Caco-2 (cell line): Measurements from ENCODE around the gene ELP5. TPM values are rescaled to one million over a fixed set of nuclear protein-coding genes. Genes with fewer than 3 reads are reported as not detected.

Experiments
- BruUV-seq: library from RNA; stranded (reverse); fragments of 400-500 nt; replicated peaks from 2 replicates; lab custom pipeline; 2021; lab: Mats Ljungman, UMichigan
- CTCF ChIA-PET: fragments of 300-600 bp; sonication (Branson Sonifier 250); formaldehyde crosslinking; loops from one replicate; lab custom pipeline; 2022; ENCODE audit warnings: antibody characterized with exemption; lab: Charles Lee
- POLR2A ChIA-PET: fragments of 300-600 bp; sonication (Branson Sonifier 250); formaldehyde crosslinking; loops from one replicate; lab custom pipeline; 2022; ENCODE audit warnings: antibody characterized with exemption; lab: Charles Lee
- DNase-seq, 2 experiments: peaks; one replicate each; pipeline versions ENCODE4 v3.0.0 to v3.0.0-alpha.2; 2020 to 2022
- H3K27me3 ChIP-seq: replicated peaks from 2 replicates; pipeline ENCODE4 v1.6.0; 2011; ENCODE audit warnings: low read length; ENCODE audit not compliant: control insufficient read depth, insufficient read depth
- H3K36me3 ChIP-seq: 2 replicates; pipeline ENCODE4 v1.5.1; 2011; ENCODE audit warnings: low read length; ENCODE audit not compliant: control insufficient read depth, insufficient read depth
- H3K4me1 ChIP-seq: fragments of 250-450 bp; sonication (Bioruptor Pico); 2 replicates; pipeline ENCODE4 v1.5.1; 2020; ENCODE audit warnings: mild to moderate bottlenecking
- H3K4me3 ChIP-seq: 2 replicates; pipeline ENCODE4 v1.5.1; 2011; ENCODE audit warnings: low read depth, mild to moderate bottlenecking, control low read depth, low read length
- H3K9me3 ChIP-seq: fragments of 250-450 bp; sonication (Bioruptor Pico); 2 replicates; pipeline ENCODE4 v1.5.1; 2020; ENCODE audit warnings: mild to moderate bottlenecking, moderate library complexity
- H3K27ac Mint-ChIP-seq: one replicate; pipeline ENCODE4 v1.8.0; 2022; ENCODE audit warnings: mixed read lengths; ENCODE audit not compliant: unreplicated experiment
- H3K27me3 Mint-ChIP-seq: one replicate; pipeline ENCODE4 v1.8.0; 2022; ENCODE audit warnings: mixed read lengths; ENCODE audit not compliant: insufficient read depth, unreplicated experiment
- H3K36me3 Mint-ChIP-seq: one replicate; pipeline ENCODE4 v1.8.0; 2022; ENCODE audit warnings: mild to moderate bottlenecking, mixed read lengths; ENCODE audit not compliant: insufficient read depth, unreplicated experiment
- H3K4me1 Mint-ChIP-seq: one replicate; pipeline ENCODE4 v1.8.0; 2022; ENCODE audit warnings: low read depth, mixed read lengths; ENCODE audit not compliant: unreplicated experiment
- H3K4me3 Mint-ChIP-seq: one replicate; pipeline ENCODE4 v1.8.0; 2022; ENCODE audit warnings: mild to moderate bottlenecking, moderate library complexity, mixed read lengths; ENCODE audit not compliant: unreplicated experiment
- H3K9me3 Mint-ChIP-seq: one replicate; pipeline ENCODE4 v1.8.0; 2022; ENCODE audit warnings: mixed read lengths; ENCODE audit not compliant: unreplicated experiment
- intact Hi-C: fragments of 100-400 bp; cut with micrococcal nuclease; formaldehyde crosslinking; loops from one replicate; pipeline ENCODE4 v1.10.0; 2022; ENCODE audit not compliant: unreplicated experiment
- total RNA-seq: library from RNA; stranded (reverse); gene quantifications from 2 replicates; pipeline ENCODE4 v1.2.3, GENCODE V29; 2022
- TF ChIP-seq, protein P1 (sequence below), 2 experiments: fragments of 200-600 bp in 1 of 2; IDR thresholded peaks; 1 replicate in 1 of 2; 2 replicates in 1 of 2; pipeline versions ENCODE4 v1.5.1 to v1.8.0; 2011 to 2022; ENCODE audit warnings: antibody characterized with exemption in 1 of 2, control low read depth in 1 of 2, inconsistent platforms in 1 of 2, low read depth in 1 of 2, low read length in 1 of 2, mild to moderate bottlenecking in 1 of 2, moderate library complexity in 1 of 2; ENCODE audit not compliant: insufficient read depth in 1 of 2, severe bottlenecking in 1 of 2, unreplicated experiment in 1 of 2

ELP5 gene
- total RNA-seq, 1 experiment from 2014 or later: 43.2 TPM

DNA sequence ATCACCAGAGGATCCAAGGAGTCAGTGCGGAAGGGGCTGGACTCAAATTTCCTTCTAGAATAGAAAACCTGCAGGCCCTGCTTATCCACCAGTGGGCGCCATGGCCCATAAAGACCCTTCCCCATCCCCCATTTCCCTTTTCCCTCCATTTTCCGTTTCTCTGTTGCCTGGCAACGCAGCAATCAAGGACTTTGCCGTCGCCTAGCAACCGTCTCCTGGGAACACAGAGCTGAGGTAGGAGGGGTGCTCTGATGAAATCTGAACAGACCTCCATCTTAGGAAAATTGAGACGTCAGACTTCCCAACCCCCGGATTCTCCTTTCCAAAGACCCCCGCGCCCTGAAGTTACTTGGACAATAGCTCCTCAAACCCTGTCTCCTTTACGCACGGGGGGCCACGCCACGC, 38.1 kb upstream of the ELP5 start:
- Mint-ChIP-seq H3K27me3 (no peaks in the 10 kb centered on the region), H3K27ac (peak overlapping the region; percentile 98), H3K36me3 (peaks cover 20% of the 10 kb centered on the region), H3K4me1 (no peaks in the 10 kb centered on the region), H3K4me3 (peak overlapping the region; percentile 80), H3K9me3 (no peaks in the 10 kb centered on the region)
- CTCF ChIA-PET: interaction anchor here (0.8 to 2.9 kb wide), 5 partner anchors 23 to 178 kb away, joined by 3 to 13 read pairs (median 4); partner anchors contain the start of gene SLC16A13
- H3K27me3 ChIP-seq: no peaks in the 10 kb centered on the region
- no peaks in the 10 kb centered on the region for H3K36me3 ChIP-seq
- intact Hi-C loops: no loop called here
- no TSS peak for BruUV-seq
- peak overlapping the region; percentile 22 for H3K4me3 ChIP-seq
- POLR2A ChIA-PET: interaction anchor here (0.6 to 0.8 kb wide), 2 partner anchors 48 to 1745 kb away, joined by 4 to 7 read pairs; no protein-coding TSS in a partner anchor
- TF ChIP-seq, protein P1, sequence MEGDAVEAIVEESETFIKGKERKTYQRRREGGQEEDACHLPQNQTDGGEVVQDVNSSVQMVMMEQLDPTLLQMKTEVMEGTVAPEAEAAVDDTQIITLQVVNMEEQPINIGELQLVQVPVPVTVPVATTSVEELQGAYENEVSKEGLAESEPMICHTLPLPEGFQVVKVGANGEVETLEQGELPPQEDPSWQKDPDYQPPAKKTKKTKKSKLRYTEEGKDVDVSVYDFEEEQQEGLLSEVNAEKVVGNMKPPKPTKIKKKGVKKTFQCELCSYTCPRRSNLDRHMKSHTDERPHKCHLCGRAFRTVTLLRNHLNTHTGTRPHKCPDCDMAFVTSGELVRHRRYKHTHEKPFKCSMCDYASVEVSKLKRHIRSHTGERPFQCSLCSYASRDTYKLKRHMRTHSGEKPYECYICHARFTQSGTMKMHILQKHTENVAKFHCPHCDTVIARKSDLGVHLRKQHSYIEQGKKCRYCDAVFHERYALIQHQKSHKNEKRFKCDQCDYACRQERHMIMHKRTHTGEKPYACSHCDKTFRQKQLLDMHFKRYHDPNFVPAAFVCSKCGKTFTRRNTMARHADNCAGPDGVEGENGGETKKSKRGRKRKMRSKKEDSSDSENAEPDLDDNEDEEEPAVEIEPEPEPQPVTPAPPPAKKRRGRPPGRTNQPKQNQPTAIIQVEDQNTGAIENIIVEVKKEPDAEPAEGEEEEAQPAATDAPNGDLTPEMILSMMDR (IDR thresholded peaks at IDR 0.05; ENCODE audit: insufficient read depth in 1 of 2, low read depth in 1 of 2, low read length in 1 of 2, severe bottlenecking in 1 of 2, unreplicated experiment in 1 of 2): peak in 1 of 2 experiments; percentile 42
- H3K4me1 ChIP-seq: peaks cover 4% of the 10 kb centered on the region; the same call in 1 of the 2 replicates
- H3K9me3 ChIP-seq: no peaks in the 10 kb centered on the region
- peak; percentile 76 to 83 for DNase-seq

DNA sequence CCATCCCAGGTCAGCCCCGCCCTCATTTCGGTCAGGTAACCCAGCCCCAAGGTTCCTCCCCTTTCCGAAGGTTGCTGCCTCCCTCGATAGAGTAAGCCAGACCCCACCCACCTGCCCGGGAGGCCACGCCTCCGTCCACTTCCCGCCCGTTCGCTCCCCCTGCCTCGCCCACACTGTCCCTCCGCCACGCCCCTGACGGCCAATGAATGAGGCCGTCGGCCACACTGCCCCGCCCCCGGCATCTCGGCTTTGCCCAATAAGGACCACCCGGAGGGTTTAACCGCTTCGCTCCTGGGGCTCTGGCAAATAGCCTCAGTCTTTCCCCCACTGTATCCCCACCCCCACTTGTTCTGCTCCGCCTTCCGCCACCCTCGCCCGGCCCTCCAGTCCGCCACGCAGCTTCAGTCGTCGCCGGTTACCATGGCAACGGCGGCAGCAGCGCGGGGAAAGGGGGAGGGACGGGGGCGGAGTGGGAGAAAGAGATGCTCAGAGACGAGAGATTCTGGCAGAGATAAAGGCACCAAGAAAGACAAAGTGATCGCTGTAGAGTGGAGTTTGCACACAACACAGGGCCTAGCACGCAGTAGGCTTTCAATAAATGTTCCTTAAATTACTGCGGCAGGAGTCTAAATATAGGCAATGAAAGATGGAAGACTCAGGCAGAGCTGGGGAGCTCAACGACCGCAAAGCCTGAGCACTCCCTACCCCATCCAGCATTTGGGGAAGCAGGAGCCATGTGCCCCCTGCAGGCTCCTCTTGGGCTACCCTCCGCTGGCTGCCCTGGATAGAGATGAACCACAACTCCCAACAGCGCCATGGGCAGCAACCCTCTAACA, 37.5 kb upstream of the ELP5 start:
- no peaks in the 10 kb centered on the region for H3K9me3 Mint-ChIP-seq
- Histone ChIP-seq H3K27me3 (no peaks in the 10 kb centered on the region), H3K4me1 (peaks cover 4% of the 10 kb centered on the region; the same call in 1 of the 2 replicates), H3K4me3 (peak overlapping the region; percentile 36), H3K9me3 (no peaks in the 10 kb centered on the region), H3K36me3 (no peaks in the 10 kb centered on the region)
- intact Hi-C loops: no loop called here
- peak overlapping the region; percentile 98 for H3K27ac Mint-ChIP-seq
- no peaks in the 10 kb centered on the region for H3K27me3 Mint-ChIP-seq
- H3K4me1 Mint-ChIP-seq: peaks cover 3% of the 10 kb centered on the region
- BruUV-seq: no TSS peak
- TF ChIP-seq, protein P1 (IDR thresholded peaks at IDR 0.05; ENCODE audit: insufficient read depth in 1 of 2, low read depth in 1 of 2, low read length in 1 of 2, severe bottlenecking in 1 of 2, unreplicated experiment in 1 of 2): peak; percentile 19 to 40
- DNase-seq: peak; percentile 96 to 97
- H3K4me3 Mint-ChIP-seq: peak overlapping the region; percentile 80
- ChIA-PET CTCF (interaction anchor here (0.5 to 2.9 kb wide), 7 partner anchors 24 to 180 kb away, joined by 3 to 13 read pairs (median 3); partner anchors contain the start of genes PLSCR3 and SLC16A13), POLR2A (interaction anchor here (0.6 to 1.0 kb wide), 3 partner anchors 47 to 1745 kb away, joined by 3 to 7 read pairs (median 4); no protein-coding TSS in a partner anchor)
- H3K36me3 Mint-ChIP-seq: peaks cover 24% of the 10 kb centered on the region

DNA sequence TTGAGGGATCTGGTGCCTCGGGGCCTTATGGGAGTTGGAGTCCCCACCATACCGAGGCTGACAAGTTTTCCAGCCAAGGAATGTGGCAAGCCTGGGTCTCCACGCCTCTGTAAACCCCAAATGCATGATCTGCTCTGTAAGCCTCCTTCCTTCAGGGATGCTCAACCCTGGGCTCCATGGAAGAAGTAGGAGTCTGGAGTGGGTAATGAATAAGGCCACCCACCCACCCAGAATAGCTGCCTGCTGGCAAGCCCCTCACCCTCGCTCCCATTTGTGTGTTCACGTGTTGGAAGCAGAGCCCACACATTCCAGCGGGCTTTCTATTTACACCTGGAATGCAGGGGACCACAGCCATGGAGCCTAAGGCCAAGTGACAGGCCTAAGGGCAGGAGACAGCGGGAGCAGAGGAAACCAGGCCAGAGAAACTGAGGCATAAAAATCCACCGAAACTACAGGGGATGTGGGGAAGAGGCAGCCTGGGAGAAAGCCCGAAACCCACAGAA, 36.8 kb upstream of the ELP5 start:
- DNase-seq: no peak
- Mint-ChIP-seq H3K27ac (peak overlapping the region; percentile 98), H3K4me1 (peaks cover 5% of the 10 kb centered on the region), H3K27me3 (no peaks in the 10 kb centered on the region), H3K4me3 (peak overlapping the region; percentile 80), H3K9me3 (no peaks in the 10 kb centered on the region), H3K36me3 (peaks cover 30% of the 10 kb centered on the region)
- TF ChIP-seq, protein P1 (IDR thresholded peaks at IDR 0.05; ENCODE audit: insufficient read depth in 1 of 2, low read depth in 1 of 2, low read length in 1 of 2, severe bottlenecking in 1 of 2, unreplicated experiment in 1 of 2): no peak
- ChIA-PET CTCF (interaction anchor here (0.7 to 2.9 kb wide), 2 partner anchors 170 to 179 kb away, joined by 3 to 13 read pairs; partner anchors contain the start of gene PLSCR3), POLR2A (interaction anchor here (1.0 kb wide), 1 partner anchor 169 kb away, joined by 3 read pairs; no protein-coding TSS in a partner anchor)
- Histone ChIP-seq H3K4me1 (peaks cover 4% of the 10 kb centered on the region; the same call in 1 of the 2 replicates), H3K4me3 (no peak overlapping the region), H3K27me3 (no peaks in the 10 kb centered on the region), H3K36me3 (no peaks in the 10 kb centered on the region), H3K9me3 (no peaks in the 10 kb centered on the region)
- no TSS peak for BruUV-seq
- intact Hi-C loops: no loop called here
